GM21515 (cell line): Measurements from ENCODE around the gene MYO9A.
"Not testable (repeated sequence)": the region's sequence is repeated elsewhere in the genome, so short reads cannot be mapped to it uniquely, and the experiment has no call there.

ENCODE experiments used
- ATAC-seq: cut with Tn5 transposase; IDR thresholded peaks from one replicate; pipeline ENCODE4 v1.9.1; 2021; ENCODE audit not compliant: unreplicated experiment

MYO9A gene

GRCh38 chr15:72092691-72093090 is 25.3 kb downstream of the MYO9A start:
- no peak for ATAC-seq

- no peak for ATAC-seq
These were observed 25.9 kb downstream of the MYO9A start for GRCh38 chr15:72092006-72092405.

DNA sequence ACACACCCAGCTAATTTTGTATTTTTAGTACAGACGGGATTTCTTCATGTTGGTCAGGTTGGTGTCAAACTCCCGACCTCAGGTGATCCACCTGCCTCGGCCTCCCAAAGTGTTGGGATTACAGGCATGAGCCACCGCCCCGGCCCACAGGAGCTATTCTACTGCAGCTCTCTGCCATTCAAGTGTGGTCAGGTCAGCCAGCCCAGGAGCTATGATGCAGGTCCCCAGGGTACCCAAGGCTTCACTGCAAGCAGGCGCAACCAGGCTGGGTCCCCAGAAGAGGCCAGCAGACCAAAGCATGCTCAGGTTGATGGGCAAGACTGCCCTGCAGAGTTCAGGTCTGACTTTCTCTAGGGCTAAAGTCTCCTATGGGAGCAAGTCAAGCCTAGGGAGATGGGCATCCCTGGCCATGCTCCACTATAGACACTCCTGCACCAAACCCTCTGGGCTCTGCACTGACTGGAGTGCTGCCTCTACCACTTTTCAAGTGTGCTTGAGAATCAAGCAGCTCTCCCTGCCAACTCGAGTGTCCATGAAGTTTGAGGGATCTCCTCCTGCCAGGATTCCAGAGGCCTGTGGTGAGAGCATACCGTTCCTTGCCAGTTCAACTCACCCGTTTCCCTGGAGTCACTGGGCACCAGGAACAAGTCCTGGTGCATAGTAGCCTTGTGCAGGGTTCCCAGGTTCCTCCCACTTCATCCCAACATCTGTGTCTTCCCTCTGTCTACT is 30.9 kb downstream of the MYO9A start:
- ATAC-seq = no peak

GRCh38 chr15:72086010-72086697 is 31.8 kb downstream of the MYO9A start:
- no peak for ATAC-seq

DNA sequence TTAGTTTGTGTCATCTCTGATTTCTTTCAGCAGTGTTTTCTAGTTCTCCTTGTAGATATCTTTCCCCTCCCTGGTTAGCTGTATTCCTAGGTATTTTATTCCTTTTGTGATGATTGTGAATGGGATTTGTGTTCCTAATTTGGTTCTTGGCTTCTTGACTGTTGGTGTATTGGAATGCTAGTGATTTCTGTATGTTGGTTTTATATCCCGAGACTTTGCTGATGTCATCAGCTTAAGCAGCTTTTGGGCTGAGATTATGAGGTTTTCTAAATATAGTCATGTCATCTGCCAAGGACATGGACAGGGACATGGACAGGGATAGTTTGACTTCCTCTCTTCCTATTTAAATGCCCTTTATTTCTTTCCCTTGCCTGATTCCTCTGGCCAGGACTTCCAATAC is 35.8 kb downstream of the MYO9A start:
- ATAC-seq = no peak

GRCh38 chr15:72078887-72079286 is 39.1 kb downstream of the MYO9A start:
- ATAC-seq = peak; percentile 63

DNA sequence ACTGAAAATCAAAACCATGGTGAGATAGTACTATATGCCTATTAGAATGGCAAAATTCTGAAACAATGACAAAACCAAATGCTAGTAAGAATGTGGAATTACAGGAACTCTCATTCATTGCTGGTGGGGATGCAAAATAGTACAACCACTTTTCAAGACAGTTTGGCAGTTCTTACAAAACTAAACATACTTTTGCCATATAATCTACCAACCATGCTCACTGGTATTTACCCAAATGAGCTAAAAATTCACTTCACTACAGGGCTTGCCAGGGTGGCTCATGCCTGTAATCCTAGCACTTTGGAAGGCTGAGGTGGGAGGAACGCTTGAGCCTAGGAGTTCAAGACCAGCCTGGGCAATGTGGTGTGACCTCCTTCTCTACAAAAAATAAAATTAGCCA is 40.0 kb downstream of the MYO9A start:
- no peak for ATAC-seq

- ATAC-seq = no peak
These were observed 43.5 kb downstream of the MYO9A start for GRCh38 chr15:72074335-72075060.

DNA sequence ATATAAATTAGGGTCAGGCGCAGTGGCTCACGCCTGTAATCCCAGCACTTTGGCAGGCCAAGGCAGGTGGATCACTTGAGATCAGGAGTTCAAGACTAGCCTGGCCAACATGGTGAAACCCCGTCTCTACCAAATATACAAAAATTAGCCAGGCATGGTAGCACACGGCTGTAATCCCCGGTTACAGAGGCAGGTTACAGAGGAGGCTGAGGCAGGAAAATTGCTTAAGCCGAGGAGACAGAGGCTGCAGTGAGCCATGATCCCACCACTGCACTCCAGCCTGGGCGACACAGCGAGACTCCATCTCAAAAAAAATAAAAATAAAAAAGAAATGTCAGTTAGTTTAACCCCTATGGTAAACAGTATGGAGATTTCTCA is 46.5 kb downstream of the MYO9A start:
- ATAC-seq = not testable (repeated sequence)

DNA sequence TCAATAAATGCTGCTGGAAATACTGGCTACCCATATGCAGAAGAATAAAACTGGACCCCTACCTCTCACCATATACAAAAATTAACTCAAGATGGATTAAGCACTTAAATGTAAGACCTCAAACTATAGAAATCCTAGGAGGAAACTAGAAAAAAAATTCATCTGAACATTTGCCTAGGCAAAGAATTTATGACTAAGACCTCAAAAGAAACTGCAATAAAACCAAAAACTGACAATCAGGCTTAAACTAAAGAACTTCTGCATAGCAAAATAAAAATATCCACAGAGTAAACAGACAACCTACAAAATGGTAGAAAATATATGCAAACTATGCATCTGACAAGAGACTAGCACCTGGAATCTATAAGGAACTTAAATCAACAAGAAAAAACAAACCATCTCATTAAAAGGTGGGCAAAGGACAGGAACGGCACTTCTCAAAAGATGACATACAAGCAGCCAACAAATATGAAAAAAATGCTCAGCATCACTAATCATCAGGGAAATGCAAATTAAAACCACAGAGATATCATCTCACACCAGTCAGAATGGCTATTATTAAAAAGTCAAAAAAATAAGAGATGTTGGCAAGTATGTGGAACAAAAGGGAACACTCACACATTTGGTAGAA is 47.0 kb downstream of the MYO9A start:
- ATAC-seq = no peak

GRCh38 chr15:72068856-72069255 is 49.1 kb downstream of the MYO9A start:
- ATAC-seq = no peak

- no peak for ATAC-seq
These were observed 52.1 kb downstream of the MYO9A start for GRCh38 chr15:72065801-72066200.

DNA sequence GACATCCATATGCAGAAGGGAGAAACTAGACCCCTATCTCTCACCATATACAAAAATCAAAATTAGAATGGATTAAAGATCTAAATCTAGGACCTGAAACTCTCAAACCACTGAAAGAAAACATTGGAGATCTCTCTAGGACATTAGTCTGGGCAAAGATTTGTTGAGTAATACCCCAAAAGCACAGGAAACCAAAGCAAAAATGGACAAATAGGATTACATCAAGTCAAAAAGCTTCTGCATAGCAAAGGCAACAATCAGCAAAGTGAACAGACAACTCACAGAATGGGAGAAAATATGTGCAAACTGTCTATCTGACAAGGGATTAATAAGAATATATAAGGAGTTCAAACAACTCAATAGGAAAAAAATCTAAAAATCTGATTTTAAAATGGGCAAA is 54.8 kb downstream of the MYO9A start:
- no peak for ATAC-seq

DNA sequence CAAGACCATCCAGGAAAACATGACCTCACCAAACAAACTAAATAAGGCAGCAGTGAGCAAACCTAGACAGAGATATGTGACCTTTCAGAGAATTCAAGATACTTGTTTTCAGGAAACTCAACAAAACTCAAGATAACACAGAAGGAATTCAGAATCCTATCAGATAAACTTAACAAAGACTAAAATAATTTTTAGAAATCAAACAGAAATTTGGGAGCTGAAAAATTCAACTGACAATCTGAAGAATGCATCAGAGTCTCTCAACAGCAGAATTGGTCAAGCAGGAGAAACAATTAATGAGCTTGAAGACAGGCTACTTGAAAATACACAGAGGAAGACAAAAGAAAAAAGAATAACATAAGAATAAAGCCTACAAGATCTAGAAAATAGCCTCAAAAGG is 55.6 kb downstream of the MYO9A start:
- ATAC-seq = no peak

DNA sequence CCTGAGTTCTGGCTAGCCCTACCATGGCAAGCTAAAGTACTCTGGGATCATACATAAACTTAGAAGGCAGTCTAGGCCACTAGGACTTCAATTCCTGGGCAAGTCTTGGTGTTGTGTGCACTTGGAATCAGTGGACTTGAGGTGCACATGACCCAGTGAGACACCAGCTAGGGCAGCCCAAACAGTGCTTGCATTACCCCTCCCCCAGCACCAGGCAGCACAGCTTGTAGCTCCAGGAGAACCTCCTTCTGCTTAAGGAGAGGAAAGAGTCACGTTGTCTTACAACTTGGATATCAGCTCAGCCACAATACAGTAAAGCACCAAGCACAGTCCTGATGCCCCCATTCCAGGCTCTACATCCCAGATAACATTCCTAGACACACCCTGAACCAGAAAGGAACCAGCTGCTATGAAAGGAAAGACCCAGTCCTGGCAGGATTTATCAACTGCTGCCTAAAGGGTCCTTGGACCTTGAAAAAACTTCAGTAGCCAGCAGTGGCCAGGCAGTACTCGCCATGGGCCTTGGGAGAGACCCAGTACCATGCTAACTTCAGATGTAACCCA is 57.2 kb downstream of the MYO9A start:
- ATAC-seq = no peak

GRCh38 chr15:72058585-72058984 is 59.4 kb downstream of the MYO9A start:
- no peak for ATAC-seq

GRCh38 chr15:72057548-72058091 is 60.3 kb downstream of the MYO9A start:
- no peak for ATAC-seq

DNA sequence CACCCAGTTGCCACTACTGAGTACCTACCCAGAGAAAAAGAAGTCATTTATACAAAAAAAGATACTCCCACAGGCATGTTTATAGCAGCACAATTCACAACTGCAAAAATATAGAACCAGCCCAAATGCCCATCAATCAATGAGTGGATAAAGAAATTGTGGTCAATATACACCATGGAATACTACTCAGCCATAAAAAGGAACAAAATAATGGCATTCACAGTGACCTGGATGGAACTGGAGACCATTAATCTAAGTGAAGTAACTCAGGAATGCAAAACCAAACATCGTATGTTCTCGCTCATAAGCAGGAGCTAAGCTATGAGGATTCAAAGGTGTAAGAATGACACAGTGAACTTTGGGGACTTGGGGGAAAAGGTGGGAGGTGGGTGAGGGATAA is 61.7 kb downstream of the MYO9A start:
- not testable (repeated sequence) for ATAC-seq

GRCh38 chr15:72053297-72053696 is 64.7 kb downstream of the MYO9A start:
- ATAC-seq = not testable (repeated sequence)

DNA sequence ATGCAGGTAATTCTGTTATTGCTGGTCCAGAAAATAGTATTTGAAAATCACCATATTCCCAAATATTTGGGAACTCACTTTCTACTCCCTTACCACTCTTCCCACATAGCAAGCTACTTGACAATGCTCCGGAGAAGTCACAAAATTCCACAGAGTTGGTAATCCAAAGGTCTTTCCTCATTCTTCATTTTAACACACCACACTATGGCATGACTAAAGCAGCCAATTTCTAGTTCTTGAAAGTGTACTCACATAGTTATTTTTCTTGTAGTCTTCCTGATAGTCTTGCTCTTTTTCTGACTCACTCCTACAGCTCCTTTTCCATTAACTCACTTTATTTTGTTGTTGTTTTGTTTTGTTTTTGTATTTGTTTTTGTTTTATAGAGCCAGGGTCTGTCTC is 67.2 kb downstream of the MYO9A start:
- ATAC-seq = no peak

- no peak for ATAC-seq
These were observed 70.9 kb downstream of the MYO9A start for GRCh38 chr15:72047020-72047419.
